IMR-90 (cell line): ENCODE measurements around the gene CLTA. TPM values are rescaled to one million over a fixed set of nuclear protein-coding genes. Genes with fewer than 3 reads are reported as not detected.

ENCODE experiments used
- ATAC-seq: fragments of 200-7000 bp; cut with Tn5 transposase; 2 replicates; pipeline ENCODE4 v1.9.1; 2020; ENCODE audit warnings: low read depth, mild to moderate bottlenecking, moderate library complexity
- BruUV-seq: library from RNA; stranded (reverse); fragments of 400-500 nt; replicated peaks from 2 replicates; lab custom pipeline; 2021; lab: Mats Ljungman, UMichigan
- CTCF ChIA-PET: fragments of 300-600 bp; formaldehyde crosslinking; extraction: SDS; loops from one replicate; lab custom pipeline; 2021; ENCODE audit warnings: antibody characterized with exemption; lab: Yijun Ruan, JAX
- POLR2A ChIA-PET: fragments of 300-600 bp; sonication (Branson Sonifier 250); formaldehyde crosslinking; loops from one replicate; lab custom pipeline; 2022; ENCODE audit warnings: antibody characterized with exemption; ENCODE audit not compliant: unreplicated experiment; lab: Charles Lee
- DNase-seq: peaks from one replicate; pipeline ENCODE4 v3.0.0; 2013
- H2AFZ ChIP-seq: replicated peaks from 2 replicates; pipeline ENCODE3; 2013; ENCODE audit warnings: low read length, mild to moderate bottlenecking; ENCODE audit not compliant: poor library complexity
- H2AK5ac ChIP-seq: 2 replicates; pipeline ENCODE4 v1.6.1; 2013; ENCODE audit warnings: low read depth, low read length, inconsistent platforms
- H2AK9ac ChIP-seq: replicated peaks from 2 replicates; pipeline ENCODE3; 2013; ENCODE audit warnings: mild to moderate bottlenecking, low read depth, low read length, moderate library complexity; ENCODE audit not compliant: poor library complexity
- H2BK120ac ChIP-seq: 2 replicates; pipeline ENCODE4 v1.6.1; 2013; ENCODE audit warnings: low read depth, low read length, inconsistent platforms
- H2BK15ac ChIP-seq: 3 replicates; pipeline ENCODE4 v1.6.1; 2013; ENCODE audit warnings: low read depth, low read length, inconsistent platforms
- H2BK20ac ChIP-seq: 2 replicates; pipeline ENCODE4 v1.6.1; 2013; ENCODE audit warnings: low read depth, mild to moderate bottlenecking, inconsistent platforms, low read length, moderate library complexity
- H2BK5ac ChIP-seq: 2 replicates; pipeline ENCODE4 v1.6.1; 2013; ENCODE audit warnings: mild to moderate bottlenecking, low read depth, low read length, inconsistent platforms; ENCODE audit not compliant: poor library complexity, severe bottlenecking
- H3K14ac ChIP-seq: replicated peaks from 2 replicates; pipeline ENCODE4 v1.6.1; 2013; ENCODE audit warnings: low read depth, low read length, inconsistent platforms
- H3K18ac ChIP-seq: 2 replicates; pipeline ENCODE4 v1.6.1; 2013; ENCODE audit warnings: low read depth, low read length, control low read depth
- H3K23ac ChIP-seq: 2 replicates; pipeline ENCODE4 v1.6.1; 2013; ENCODE audit warnings: low read depth, low read length, inconsistent platforms
- H3K27ac ChIP-seq: 2 replicates; pipeline ENCODE4 v1.5.1; 2013; ENCODE audit warnings: mild to moderate bottlenecking, control low read depth, low read length; ENCODE audit not compliant: insufficient read depth
- H3K27me3 ChIP-seq: 2 replicates; pipeline ENCODE4 v1.6.1; 2013; ENCODE audit warnings: low read length; ENCODE audit not compliant: control insufficient read depth, insufficient read depth
- H3K36me3 ChIP-seq: 2 replicates; pipeline ENCODE4 v1.6.1; 2013; ENCODE audit warnings: low read length, mixed read lengths; ENCODE audit not compliant: control insufficient read depth, insufficient read depth
- H3K4ac ChIP-seq: 2 replicates; pipeline ENCODE4 v1.6.1; 2013; ENCODE audit warnings: low read depth, low read length, inconsistent platforms
- H3K4me1 ChIP-seq: 2 replicates; pipeline ENCODE4 v1.6.1; 2013; ENCODE audit warnings: low read length, mixed read lengths; ENCODE audit not compliant: control insufficient read depth, insufficient read depth
- H3K4me2 ChIP-seq: 2 replicates; pipeline ENCODE4 v1.6.1; 2013; ENCODE audit warnings: low read depth, mild to moderate bottlenecking, control low read depth, low read length, moderate library complexity
- H3K4me3 ChIP-seq: 2 replicates; pipeline ENCODE4 v1.5.1; 2013; ENCODE audit warnings: low read depth, mild to moderate bottlenecking, control low read depth, low read length, moderate library complexity; ENCODE audit not compliant: insufficient read depth
- H3K56ac ChIP-seq: 2 replicates; pipeline ENCODE4 v1.6.1; 2013; ENCODE audit warnings: low read length, inconsistent platforms; ENCODE audit not compliant: insufficient read depth; ENCODE audit errors: extremely low read depth
- H3K79me1 ChIP-seq, 2 experiments: 2 replicates each; pipeline ENCODE4 v1.6.1; 2013; ENCODE audit warnings: low read length in 2 of 2, inconsistent platforms in 1 of 2, low read depth in 1 of 2
- H3K9ac ChIP-seq: 2 replicates; pipeline ENCODE4 v1.6.1; 2013; ENCODE audit warnings: low read depth, low read length, control low read depth
- H3K9me1 ChIP-seq: 2 replicates; pipeline ENCODE4 v1.6.1; 2013; ENCODE audit warnings: low read length, inconsistent platforms; ENCODE audit not compliant: insufficient read depth
- H3K9me3 ChIP-seq: 2 replicates; pipeline ENCODE4 v1.6.1; 2013; ENCODE audit warnings: low read length; ENCODE audit not compliant: control insufficient read depth, insufficient read depth
- H4K20me1 ChIP-seq: 2 replicates; pipeline ENCODE4 v1.6.1; 2013; ENCODE audit warnings: low read length, inconsistent platforms; ENCODE audit not compliant: insufficient read depth
- H4K5ac ChIP-seq: 2 replicates; pipeline ENCODE4 v1.6.1; 2013; ENCODE audit warnings: mild to moderate bottlenecking, low read depth, low read length, control low read depth
- H4K8ac ChIP-seq, 2 experiments: 2 replicates each; pipeline ENCODE4 v1.6.1; 2013; ENCODE audit warnings: low read depth in 2 of 2, low read length in 2 of 2, control low read depth in 1 of 2, inconsistent platforms in 1 of 2
- H4K91ac ChIP-seq: 2 replicates; pipeline ENCODE4 v1.6.1; 2013; ENCODE audit warnings: low read depth, low read length, inconsistent platforms; ENCODE audit not compliant: insufficient read depth
- BHLHE40 ChIP-seq: fragments of 150-350 bp; IDR thresholded peaks from 2 replicates; pipeline ENCODE4 v1.6.1; 2016; ENCODE audit warnings: mild to moderate bottlenecking, low read depth, low read length
- USF2 ChIP-seq: fragments of 150-350 bp; IDR thresholded peaks from 2 replicates; pipeline ENCODE4 v1.6.1; 2017; ENCODE audit warnings: mild to moderate bottlenecking, antibody characterized with exemption, low read length, low read depth
- dilution Hi-C: fragments of 300-500 bp; cut with HindIII; formaldehyde crosslinking; loops from one replicate; pipeline ENCODE4 v1.14.3; 2018; ENCODE audit warnings: low sequenced_read_pairs; ENCODE audit not compliant: unreplicated experiment
- in situ Hi-C: fragments of 300-500 bp; cut with MboI; formaldehyde crosslinking; loops from 3 replicates; pipeline ENCODE4 v1.14.3; 2019; ENCODE audit warnings: low sequenced_read_pairs, inconsistent platforms, mixed read lengths
- intact Hi-C: fragments of 100-400 bp; cut with micrococcal nuclease; formaldehyde crosslinking; loops from 2 replicates; pipeline ENCODE4 v1.10.0; 2022
- polyA plus RNA-seq, 3 experiments: library from polyadenylated mRNA; depleted of rRNA; stranded (reverse); fragments of >200 nt; gene quantifications; 2 replicates each; pipeline ENCODE4 v1.2.3, GENCODE V29; 2012; ENCODE audit warnings: low replicate concordance in 1 of 3
- total RNA-seq: library from RNA; depleted of rRNA; stranded (reverse); fragments of >200 nt; gene quantifications from 2 replicates; pipeline ENCODE4 v1.2.3, GENCODE V29; 2012

CLTA gene
- total and polyA plus RNA-seq, 2 of the 4 experiments (the other 2 are of a cell fraction): 133 to 246 TPM

- peak overlapping the region; percentile 29; the same call in 1 of the 2 replicates for H3K4me2 ChIP-seq
- H3K14ac ChIP-seq: peak overlapping the region; percentile 46
- H4K8ac ChIP-seq: peak overlapping the region; percentile 31 to 63; a peak in 3 of 4 replicates
- H2BK15ac ChIP-seq: peak overlapping the region; percentile 36; the same call in 2 of the 3 replicates
- CTCF ChIA-PET: no interaction called here
- peak; percentile 7 for ATAC-seq
- peak; percentile 92 for DNase-seq
- TF ChIP-seq USF2 (peak; percentile 97), BHLHE40 (no peak)
- H3K9ac ChIP-seq: no peak overlapping the region
- H4K5ac ChIP-seq: peak overlapping the region; percentile 60; the same call in 1 of the 2 replicates
- peak overlapping the region; percentile 70 for H2BK5ac ChIP-seq
- H2AK5ac ChIP-seq: peak overlapping the region; percentile 90
- peak overlapping the region; percentile 29; the same call in 1 of the 2 replicates for H3K18ac ChIP-seq
- H3K79me1 ChIP-seq: peaks cover 3 to 27% of the 10 kb centered on the region in 2 experiments; a peak in 2 of 4 replicates
- peak overlapping the region; percentile 43; the same call in 1 of the 2 replicates for H2BK20ac ChIP-seq
- in situ Hi-C loops (no loop called here), intact Hi-C loops (no loop called here), dilution Hi-C loops (no loop called here)
- H3K27ac ChIP-seq: peak overlapping the region; percentile 19; the same call in 1 of the 2 replicates
- H4K20me1 ChIP-seq: peaks cover 14% of the 10 kb centered on the region
- H2AK9ac ChIP-seq: no peak overlapping the region
- H3K4me3 ChIP-seq: no peak overlapping the region
- H3K4ac ChIP-seq: peak overlapping the region; percentile 74
- peak overlapping the region; percentile 66; the same call in 1 of the 2 replicates for H3K23ac ChIP-seq
- no peaks in the 10 kb centered on the region for H3K36me3 ChIP-seq
- H3K27me3 ChIP-seq: no peaks in the 10 kb centered on the region
- H3K9me3 ChIP-seq: no peaks in the 10 kb centered on the region
- peaks cover 9% of the 10 kb centered on the region for H3K9me1 ChIP-seq
- H2BK120ac ChIP-seq: peak overlapping the region; percentile 48
- H2AFZ ChIP-seq: peak overlapping the region; percentile 64
- POLR2A ChIA-PET: no interaction called here
- peak overlapping the region; percentile 29; the same call in 1 of the 2 replicates for H3K56ac ChIP-seq
- H3K4me1 ChIP-seq: peaks cover 8% of the 10 kb centered on the region; the same call in 1 of the 2 replicates
- H4K91ac ChIP-seq: peak overlapping the region; percentile 53; the same call in 1 of the 2 replicates
- no TSS peak for BruUV-seq
These were observed 3.3 kb upstream of the CLTA start for GRCh38 chr9:36187414-36187813.
